GM18868 (cell line): ENCODE data around the gene AP3S1.

Source experiments
- ATAC-seq: cut with Tn5 transposase; IDR thresholded peaks from one replicate; pipeline ENCODE4 v1.9.1; 2021; ENCODE audit warnings: mild to moderate bottlenecking, moderate library complexity; ENCODE audit not compliant: unreplicated experiment

Gene AP3S1

DNA sequence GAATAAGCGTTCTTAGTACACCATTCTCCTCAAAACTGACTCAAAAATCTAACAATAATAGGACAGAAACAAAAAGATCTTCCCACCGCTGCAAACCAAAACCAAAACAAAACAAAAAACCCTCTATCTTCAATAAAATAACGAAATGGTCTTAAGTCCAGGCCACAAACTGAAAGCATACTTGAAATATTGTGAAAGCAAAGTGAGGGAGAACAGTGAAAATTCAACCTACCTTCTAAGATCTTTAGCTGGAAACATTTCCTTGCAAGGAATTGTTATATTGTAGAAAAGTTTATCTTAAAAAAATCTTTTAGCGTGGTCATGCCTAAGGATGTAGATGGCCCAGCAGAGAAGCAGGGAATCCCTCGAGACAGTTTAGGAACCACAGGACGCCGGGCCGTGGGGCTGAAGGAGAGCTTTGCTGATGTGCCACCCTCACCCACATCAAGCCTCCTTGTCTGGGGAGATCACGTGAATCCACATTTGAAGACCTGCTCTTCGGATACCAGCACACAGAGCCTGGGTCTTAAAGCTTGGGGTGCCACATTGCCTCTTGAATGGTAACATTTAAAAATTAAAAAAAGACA, 92.7 kb downstream of the AP3S1 start:
- no peak for ATAC-seq

DNA sequence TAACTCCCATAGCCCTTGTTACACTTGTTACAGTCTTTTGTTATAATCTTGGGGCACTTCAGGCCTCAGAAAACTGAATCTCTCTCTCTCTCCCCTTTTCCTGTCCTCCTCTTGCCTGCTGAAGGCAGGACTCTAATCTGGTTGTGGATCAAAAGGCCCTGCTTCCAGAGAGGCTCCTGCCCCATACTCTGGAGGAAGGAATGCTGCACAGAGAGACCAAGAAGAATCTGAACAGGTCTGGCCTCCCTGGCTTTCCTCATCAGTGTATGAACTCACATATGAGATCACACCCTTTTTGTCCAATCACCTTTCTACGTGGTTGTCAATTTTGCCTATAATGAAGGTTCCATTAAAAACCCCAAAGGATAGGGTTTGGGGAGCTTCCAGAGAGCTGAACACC, 94.3 kb downstream of the AP3S1 start:
- ATAC-seq: no peak

DNA sequence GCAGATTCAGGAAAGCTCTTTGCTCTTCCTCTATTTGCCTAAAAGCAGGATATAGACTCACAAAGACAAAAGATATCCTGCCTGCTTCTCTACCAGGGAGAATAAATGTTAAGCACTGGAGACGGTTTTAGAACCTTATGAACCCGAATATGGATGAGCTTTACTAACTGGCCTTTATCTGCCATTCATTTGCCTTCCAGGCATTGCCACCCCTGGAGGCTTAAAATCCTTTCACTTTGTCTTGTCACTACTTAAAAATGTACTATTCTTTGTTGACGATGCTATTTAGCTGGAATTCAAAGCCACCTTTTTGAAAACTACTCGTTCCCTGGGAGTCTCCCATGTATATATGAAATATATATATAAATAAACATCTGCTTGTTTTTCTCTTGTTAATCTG, 97.3 kb downstream of the AP3S1 start:
- no peak for ATAC-seq

DNA sequence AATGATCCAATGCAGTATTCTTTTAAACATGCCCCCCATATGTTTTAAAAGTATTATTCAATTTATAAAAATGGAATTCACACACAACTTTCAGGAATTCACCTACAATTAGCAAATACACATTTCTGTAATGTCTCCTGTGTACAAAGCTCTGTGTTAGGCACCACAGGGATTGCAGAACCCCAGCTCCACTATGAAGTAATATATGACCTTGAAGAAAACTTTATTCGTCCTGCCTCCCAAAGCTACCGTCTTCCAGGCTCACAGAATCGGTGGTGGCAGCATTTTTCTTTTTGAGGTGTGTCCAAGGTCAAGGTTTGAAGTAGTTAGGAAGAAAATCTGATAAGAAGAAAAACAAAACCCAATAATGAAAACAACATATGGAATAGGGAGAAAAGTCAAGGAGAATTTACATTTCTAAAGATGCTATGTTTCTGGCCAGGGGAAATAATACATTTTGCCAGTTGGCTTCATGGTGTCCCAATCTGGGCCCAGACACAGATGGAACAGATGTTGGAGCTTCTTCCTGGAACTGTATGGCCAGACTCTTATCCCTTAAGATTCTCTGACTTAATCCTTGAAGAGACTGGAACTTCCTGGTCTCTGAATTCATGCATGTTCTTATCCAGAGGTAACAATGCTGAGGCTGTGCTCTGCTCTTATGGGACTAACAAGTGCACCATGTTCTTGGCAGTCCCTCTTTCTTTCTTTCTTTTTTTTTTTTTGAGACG, 98.5 kb downstream of the AP3S1 start:
- no peak for ATAC-seq

DNA sequence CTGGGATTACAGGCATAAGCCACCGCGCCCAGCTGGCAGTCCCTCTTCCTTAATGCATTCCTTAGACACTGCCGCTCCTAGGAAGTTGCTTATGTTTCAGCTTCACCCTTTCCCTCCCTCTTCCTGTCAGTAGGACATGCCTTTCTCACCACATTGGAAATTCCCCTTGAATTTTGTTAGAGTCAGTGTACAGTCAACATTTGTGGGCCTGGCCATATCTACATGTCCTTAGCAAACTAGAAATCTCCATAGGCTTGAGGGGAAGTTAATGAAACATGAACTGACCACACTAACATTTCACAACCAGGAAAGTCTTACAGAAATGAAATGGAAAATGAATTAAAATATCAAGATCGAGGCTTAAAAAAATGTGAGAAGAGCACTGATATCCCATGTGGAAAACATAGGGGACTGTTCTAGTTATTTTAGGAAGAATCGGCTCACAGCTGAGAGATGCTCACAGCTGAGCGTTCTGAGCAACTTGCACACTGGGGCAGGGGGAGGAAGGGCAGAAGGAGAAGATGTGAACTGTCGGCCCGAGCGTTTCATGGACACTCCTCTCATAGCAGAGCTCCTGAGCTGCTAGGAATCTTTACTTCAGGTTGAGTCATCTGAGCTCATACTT, 99.4 kb downstream of the AP3S1 start:
- ATAC-seq: no peak

DNA sequence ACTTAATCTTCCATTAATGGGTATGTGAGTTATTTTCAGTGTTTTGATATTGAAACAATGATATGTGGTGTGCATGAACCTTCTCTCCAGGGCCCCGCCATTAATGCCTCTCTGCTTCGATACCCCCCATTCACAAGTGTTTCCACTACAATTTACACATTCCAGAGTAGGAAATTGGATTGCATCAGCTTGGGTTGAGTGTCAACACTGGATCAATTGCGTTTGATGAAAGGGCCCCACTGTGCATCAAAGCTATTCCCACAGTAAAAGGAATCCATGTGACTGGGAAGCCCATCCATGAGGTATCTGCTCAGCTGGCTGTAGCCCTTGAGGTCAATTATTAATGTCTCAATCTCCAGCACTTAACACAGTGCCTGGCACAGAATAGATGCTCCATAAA, 102.8 kb downstream of the AP3S1 start:
- no peak for ATAC-seq

DNA sequence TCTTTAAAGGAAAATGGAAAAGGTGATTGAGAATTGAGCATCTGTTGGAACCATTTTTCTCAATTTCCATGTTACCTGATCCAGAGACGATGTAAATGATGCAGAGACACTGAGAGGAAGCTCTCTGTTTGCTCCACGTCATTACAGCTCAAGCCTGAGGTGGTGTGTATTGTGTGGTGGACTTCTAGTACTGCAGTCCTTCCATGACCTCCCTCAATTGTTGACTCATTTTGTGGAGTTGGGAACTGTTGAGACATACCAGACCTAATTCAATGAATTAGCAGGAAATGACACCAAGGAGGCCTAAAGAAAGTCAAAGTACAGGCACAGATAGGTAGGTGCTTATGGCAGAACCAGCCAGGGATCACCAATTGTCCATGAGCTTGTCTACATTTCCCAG, 104.9 kb downstream of the AP3S1 start:
- ATAC-seq: no peak

DNA sequence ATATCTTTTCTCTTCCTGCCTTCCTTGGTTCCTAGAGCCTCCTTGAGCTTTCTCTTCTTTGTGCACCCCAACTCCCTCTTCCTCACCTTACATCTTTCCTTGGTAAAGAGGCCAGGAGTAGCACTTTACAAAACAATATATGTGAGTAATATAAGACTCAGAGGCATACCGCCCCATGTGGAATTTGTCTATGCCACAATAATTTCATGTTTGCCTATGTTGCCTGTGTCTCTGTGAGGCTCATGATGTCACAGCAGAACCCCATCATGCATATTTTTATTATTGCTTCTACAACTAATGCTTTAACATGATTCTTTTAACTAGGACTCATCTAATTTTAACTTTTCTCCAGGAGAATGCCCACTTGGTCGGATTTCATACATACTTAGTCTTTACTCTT, 105.5 kb downstream of the AP3S1 start:
- ATAC-seq: no peak

DNA sequence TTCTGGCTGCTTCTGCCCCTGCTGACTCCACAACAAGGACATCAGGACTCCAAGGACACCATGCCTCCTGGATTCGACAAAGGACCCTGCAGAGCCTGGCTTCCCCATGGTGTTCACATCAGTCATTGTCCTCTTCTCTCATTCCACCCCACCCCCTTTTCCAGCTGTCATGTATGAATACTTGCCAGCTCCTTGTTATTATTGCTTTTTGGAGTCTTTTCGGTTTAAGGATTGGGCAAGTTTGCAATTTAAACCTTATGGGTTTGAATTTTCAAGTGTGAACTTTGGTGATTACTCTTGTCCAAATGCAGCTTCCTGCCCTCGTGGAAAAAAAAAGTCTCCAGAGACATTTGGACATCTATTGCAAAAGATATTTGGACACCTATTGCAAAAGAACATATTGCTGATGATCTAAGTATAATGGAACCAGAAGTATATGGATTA, 106.4 kb downstream of the AP3S1 start:
- ATAC-seq: no peak

DNA sequence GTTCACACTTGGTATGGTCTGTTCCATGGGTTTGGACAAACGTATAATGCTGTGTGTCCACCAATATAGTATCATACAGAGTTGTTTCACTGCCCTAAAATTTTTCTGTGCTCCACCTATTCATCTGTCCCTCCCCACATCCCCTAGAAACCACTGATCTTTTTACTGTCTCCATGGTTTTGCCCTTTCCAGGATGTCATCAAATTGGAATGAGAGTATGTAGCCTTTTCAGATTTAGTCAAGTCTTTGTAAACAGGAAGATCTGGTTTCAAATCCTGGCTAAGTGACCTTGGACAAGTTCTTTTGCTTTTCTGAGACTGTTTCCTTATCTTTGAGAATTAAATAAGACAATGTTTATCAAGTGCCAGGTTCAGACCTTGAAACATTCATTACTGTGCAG, 107.4 kb downstream of the AP3S1 start:
- ATAC-seq: no peak

DNA sequence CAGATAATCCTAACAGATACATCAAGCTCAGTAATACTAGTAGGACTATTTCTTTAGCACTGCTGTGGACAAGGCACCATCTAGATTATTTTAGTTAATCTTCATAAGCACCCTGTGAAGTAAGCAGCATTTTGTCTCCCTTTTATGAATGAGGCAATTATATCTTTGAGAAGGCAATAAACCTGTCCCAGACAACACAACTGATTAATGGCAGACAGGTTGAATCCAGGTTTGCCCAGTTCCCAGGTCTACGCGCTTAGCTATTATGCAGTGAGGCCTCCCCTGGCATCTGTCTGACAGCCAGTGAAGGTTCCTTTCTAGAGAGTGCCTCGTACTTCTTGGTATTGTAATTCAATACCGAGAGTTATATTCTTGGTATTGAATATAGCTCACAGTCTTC, 110.9 kb downstream of the AP3S1 start:
- no peak for ATAC-seq

DNA sequence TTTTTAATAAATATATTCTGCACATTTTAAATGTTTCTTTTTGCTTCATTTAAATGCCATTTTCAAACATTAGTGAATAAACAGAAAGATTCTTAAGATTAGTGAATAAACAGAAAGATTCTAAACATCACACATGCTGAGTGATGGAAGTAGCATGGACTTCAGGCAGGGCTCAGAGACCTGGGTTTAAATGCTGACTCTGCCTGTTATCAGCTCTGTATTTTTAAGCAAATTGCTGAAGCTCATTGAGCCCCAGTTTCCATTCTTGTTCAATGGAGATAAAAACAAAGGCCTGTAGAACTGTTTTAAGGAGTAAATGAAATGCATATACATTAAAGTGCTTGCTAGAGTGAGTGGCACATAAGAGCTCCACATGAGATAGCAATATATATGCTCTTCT, 112.4 kb downstream of the AP3S1 start:
- ATAC-seq: no peak

DNA sequence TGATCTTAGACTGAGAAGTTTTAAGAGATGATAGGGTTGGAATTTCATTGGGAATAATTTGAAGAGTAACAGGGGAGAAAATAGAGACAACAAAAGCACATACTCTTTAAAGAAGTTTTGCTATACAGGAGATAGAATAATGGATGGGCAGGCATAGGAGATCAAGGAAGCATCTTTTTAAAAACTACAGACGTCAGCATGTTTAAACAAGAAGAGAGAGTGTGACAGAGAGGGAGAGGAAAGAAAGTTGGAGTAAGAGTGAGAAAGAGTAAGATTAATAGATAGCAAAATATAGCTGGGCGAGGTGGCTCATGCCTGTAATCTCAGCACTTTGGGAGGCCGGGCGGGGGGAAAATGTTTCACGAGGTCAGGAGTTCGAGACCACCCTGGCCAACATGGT, 115.2 kb downstream of the AP3S1 start:
- ATAC-seq: no peak

DNA sequence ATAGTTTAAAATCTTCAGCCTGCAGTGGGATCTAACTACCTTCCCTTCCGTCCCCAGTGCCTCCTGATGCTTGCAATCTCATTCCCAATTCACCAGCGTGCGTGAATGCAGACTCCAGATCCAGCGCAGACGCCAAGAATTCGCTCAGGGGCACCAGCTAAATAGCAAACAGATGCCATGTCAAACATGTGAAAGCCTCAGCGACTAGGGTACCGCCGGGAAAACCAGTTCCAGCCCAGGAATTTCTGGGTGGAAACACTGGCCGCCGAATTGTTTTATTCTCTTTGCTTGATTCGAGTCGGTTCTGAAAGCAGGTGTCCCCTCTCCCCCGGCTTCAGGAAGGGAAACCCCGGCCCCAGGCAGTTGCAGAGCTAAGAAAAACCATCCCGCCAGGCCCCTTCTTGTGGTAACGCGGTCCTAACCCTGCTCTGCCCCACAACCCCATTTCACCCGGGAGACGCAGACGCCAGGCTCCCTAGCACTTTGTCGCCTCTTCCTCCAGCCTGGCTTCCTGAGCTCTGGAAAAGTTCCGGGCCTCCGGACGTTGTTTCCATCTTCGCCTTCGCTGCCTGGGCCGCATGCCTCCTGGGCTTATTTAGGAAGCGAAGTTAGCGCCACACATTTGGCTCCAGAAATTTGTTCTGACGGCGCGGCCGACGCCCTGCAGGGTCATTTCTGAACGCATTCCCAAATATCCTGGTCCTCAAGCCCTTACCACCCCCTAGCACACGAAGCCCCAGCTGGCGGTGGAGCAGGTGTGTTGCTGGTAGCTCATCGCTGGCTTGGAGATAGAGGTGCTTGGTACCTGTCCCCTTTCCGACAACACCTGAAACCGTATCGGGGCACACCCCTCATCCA, 119.9 kb downstream of the AP3S1 start:
- no peak for ATAC-seq

DNA sequence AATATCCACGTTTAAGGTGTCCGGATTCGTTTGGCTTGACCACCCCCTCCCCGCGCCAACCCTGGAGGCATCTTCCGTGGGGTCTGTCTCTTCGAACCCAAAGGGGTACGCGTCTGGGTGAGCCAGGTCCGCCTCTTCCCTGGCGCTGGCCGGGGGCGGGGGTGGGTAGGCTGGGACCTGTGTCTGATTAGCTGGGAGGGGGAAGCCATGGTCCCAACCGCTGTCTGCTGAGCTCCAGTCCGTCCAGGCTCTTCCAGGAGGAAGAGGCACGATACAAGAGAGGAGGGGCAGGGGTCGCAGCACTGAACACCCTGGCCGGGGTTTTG, 120.5 kb downstream of the AP3S1 start, which contains the start of gene LVRN:
Gene LVRN (plus strand): TSS at position 237 of the 326 bp plus-strand sequence. CDS start 143 bp downstream, outside the sequence.
- ATAC-seq: no peak

DNA sequence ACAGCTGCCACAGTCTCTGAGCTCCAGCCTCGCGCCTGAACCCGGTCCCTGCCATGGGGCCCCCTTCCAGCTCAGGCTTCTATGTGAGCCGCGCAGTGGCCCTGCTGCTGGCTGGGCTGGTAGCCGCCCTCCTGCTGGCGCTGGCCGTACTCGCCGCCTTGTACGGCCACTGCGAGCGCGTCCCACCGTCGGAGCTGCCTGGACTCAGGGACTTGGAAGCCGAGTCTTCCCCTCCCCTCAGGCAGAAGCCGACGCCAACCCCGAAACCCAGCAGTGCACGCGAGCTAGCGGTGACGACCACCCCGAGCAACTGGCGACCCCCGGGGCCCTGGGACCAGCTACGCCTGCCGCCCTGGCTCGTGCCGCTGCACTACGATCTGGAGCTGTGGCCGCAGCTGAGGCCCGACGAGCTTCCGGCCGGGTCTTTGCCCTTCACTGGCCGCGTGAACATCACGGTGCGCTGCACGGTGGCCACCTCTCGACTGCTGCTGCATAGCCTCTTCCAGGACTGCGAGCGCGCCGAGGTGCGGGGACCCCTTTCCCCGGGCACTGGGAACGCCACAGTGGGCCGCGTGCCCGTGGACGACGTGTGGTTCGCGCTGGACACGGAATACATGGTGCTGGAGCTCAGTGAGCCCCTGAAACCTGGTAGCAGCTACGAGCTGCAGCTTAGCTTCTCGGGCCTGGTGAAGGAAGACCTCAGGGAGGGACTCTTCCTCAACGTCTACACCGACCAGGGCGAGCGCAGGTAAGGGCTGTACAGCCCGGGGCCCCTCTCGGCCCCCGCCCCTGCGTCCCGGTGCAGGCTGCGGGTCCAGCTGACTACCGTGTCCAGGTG, 121.0 kb downstream of the AP3S1 start:
- ATAC-seq: no peak

DNA sequence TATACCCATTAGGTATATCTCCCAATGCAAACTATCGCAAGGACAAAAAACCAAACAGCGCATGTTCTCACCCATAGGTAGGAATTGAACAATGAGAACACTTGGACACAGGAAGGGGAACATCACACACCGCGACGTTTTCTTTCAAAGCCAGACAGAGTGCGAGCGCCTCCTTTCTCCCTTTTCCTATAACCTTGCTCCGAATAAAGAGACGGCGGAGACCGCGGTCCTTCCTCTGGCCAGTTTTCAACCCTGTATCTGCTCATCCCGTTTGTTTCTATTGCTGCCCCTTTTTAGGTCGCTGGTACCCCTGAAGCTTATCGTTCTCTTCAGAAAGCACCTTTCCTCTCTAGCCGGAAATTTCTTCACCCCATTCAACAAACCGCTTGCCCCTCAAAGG, 121.8 kb downstream of the AP3S1 start:
- no peak for ATAC-seq
